Stimulated activated effector memory CD8-positive, alpha-beta T cell treated with anti-CD3 and anti-CD28 coated beads, Interleukin-12 subunit alpha, Interleukin-12 subunit beta, amount 100 ng/mL, for 72 hours (primary cell): Measurements from ENCODE around the gene COPS6.
A peak's percentile ranks its signal among the peaks of the same experiment; 100 is the strongest.

Source experiments
- ATAC-seq: fragments of 150-1000 bp; cut with Tn5 transposase; 2 replicates; pipeline ENCODE4 v1.10.0; 2021
- DNase-seq, 2 donors: peaks; one replicate each; pipeline ENCODE4 v3.0.0; 2021 to 2022; ENCODE audit warnings: low spot score in 2 of 2
- H3K27ac Mint-ChIP-seq: one replicate; pipeline ENCODE4 v1.8.0; 2022; ENCODE audit warnings: mild to moderate bottlenecking, mixed read lengths
- H3K36me3 Mint-ChIP-seq: one replicate; pipeline ENCODE4 v1.8.0; 2022; ENCODE audit warnings: mild to moderate bottlenecking, mixed read lengths
- H3K4me1 Mint-ChIP-seq: one replicate; pipeline ENCODE4 v1.8.0; 2022; ENCODE audit warnings: mixed read lengths
- H3K4me3 Mint-ChIP-seq: one replicate; pipeline ENCODE4 v1.8.0; 2022; ENCODE audit warnings: mild to moderate bottlenecking, mixed read lengths
- H3K9me3 Mint-ChIP-seq: one replicate; pipeline ENCODE4 v1.8.0; 2022; ENCODE audit warnings: mixed read lengths

COPS6 gene

DNA sequence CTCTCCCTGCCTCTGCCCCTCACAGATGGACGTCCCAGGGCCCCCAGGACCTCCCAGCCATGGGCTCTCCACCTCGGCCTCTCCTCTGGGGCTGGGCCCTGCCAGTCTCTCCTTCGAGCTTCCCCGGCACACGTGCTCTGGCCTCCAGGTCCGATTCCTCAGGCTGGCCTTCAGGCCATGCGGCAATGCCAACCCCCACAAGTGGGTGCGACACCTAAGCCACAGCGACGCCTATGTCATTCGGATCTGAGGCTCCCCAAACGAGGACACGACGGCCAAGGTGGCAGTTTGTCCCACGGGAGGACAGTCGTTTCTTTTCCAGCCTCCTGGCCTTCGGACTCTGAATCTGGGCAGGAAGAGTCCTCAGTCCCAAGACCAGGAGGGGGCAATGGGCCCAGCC lies 17.9 kb downstream of the COPS6 start:
- H3K36me3 Mint-ChIP-seq, result peaks cover 74% of the 10 kb centered on the region
- ATAC-seq, result no peak
- DNase-seq, result no peak
- H3K27ac Mint-ChIP-seq, result peak overlapping the region; percentile 14
- H3K9me3 Mint-ChIP-seq, result no peaks in the 10 kb centered on the region
- H3K4me3 Mint-ChIP-seq, result no peak overlapping the region
- peaks cover 15% of the 10 kb centered on the region for H3K4me1 Mint-ChIP-seq

GRCh38 chr7:100107125-100107737 lies 18.5 kb downstream of the COPS6 start:
- H3K4me1 Mint-ChIP-seq, result peaks cover 14% of the 10 kb centered on the region
- ATAC-seq (peak; percentile 12), DNase-seq (no peak)
- peaks cover 77% of the 10 kb centered on the region for H3K36me3 Mint-ChIP-seq
- no peak overlapping the region for H3K4me3 Mint-ChIP-seq
- no peaks in the 10 kb centered on the region for H3K9me3 Mint-ChIP-seq
- peak overlapping the region; percentile 14 for H3K27ac Mint-ChIP-seq

DNA sequence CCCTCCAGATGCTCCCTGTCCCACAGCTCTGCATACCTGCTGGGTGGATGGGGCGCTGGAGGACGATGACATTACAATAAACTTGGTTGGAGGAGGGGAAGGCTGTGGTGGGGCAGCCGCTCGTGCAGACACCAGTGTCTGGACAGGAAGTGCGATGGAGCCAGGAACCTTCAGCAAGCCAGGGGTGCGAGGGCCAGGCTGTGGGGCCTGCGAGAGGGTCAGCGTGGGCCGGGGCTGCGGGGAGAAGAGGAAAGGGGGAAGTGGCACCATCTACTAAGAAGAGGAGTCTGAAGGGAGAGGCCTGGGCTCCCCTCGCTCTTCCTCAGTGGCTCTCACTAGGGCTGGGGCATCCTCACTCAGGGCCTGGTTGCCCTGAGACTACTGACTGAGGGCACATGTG lies 19.1 kb downstream of the COPS6 start:
- ATAC-seq (no peak), DNase-seq (no peak)
- Mint-ChIP-seq H3K36me3 (peaks cover 77% of the 10 kb centered on the region), H3K27ac (no peak overlapping the region), H3K4me3 (no peak overlapping the region), H3K4me1 (peaks cover 8% of the 10 kb centered on the region), H3K9me3 (no peaks in the 10 kb centered on the region)

- Mint-ChIP-seq H3K9me3 (no peaks in the 10 kb centered on the region), H3K36me3 (peaks cover 79% of the 10 kb centered on the region), H3K4me3 (no peak overlapping the region), H3K27ac (no peak overlapping the region), H3K4me1 (no peaks in the 10 kb centered on the region)
- DNase-seq, result no peak
- ATAC-seq, result no peak
Observed at GRCh38 chr7:100109521-100110163, 20.9 kb downstream of the COPS6 start.

DNA sequence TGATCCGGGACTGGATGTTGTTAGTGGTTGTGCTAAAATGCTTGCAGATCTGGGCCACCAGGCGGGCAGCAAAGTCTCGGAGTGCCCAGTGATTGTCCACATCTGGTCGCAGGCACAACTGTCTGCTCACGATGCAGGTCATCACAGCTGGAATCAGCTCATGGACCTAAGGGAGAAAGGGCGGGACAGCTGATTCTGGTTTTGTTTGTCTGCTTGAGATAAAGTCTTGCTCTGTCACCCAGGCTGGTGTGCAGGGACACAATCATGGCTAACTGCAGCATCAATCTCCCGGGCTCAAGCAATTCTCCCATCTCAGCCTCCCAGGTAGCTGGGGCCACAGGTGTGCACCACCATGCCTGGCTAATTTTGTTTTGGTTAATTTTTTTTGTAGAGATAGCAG lies 22.4 kb downstream of the COPS6 start:
- peaks cover 76% of the 10 kb centered on the region for H3K36me3 Mint-ChIP-seq
- H3K4me1 Mint-ChIP-seq, result no peaks in the 10 kb centered on the region
- no peak for DNase-seq
- no peak overlapping the region for H3K27ac Mint-ChIP-seq
- ATAC-seq, result no peak
- H3K9me3 Mint-ChIP-seq, result no peaks in the 10 kb centered on the region
- no peak overlapping the region for H3K4me3 Mint-ChIP-seq

DNA sequence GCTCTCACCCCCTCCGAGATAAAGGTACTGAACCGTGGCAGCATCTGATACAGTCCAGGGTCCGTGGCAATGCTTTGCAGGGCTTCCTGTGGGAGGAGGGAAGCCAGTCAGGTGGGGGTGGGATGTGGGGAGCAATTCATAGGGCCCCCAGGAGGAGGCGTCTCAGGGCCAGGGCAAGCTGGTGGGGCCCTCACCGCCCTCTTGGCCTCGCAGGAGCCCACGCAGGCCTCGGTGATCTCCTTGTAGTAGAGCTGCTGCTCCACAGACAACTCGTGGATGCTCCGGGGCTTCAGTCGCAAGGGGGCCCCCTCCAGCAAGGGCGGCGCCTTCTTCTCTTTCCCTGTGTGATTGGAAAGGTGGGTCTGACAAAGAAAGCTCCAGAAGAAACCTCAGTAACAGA lies 23.1 kb downstream of the COPS6 start:
- no peak for ATAC-seq

DNA sequence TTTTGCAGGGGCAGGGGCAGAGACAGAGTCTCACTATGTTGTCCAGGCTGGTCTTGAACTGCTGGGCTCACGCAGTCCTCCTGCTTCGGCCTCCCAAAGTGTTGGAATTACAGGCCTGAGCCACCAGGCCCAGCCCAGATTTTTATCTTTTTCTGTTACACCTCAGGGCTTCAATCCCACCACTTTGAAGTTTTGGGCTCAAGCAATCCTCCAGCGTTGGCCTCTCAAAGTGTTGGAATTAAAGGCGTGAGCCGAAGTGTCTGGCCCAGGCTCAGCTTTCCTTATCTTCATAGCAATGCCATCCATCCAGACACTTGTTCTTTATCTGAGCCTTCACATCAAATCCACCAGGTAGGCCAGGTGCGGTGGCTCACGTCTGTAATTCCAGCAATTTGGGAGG lies 26.3 kb downstream of the COPS6 start:
- no peaks in the 10 kb centered on the region for H3K9me3 Mint-ChIP-seq
- peaks cover 56% of the 10 kb centered on the region for H3K36me3 Mint-ChIP-seq
- DNase-seq (no peak), ATAC-seq (no peak)
- no peak overlapping the region for H3K27ac Mint-ChIP-seq
- H3K4me1 Mint-ChIP-seq, result peaks cover 19% of the 10 kb centered on the region
- no peak overlapping the region for H3K4me3 Mint-ChIP-seq

More for the DNA sequence above, 23.1 kb downstream of the COPS6 start:
- H3K36me3 Mint-ChIP-seq, result peaks cover 72% of the 10 kb centered on the region
- no peak overlapping the region for H3K4me3 Mint-ChIP-seq
- no peak overlapping the region for H3K27ac Mint-ChIP-seq
- DNase-seq, result no peak
- peaks cover 6% of the 10 kb centered on the region for H3K4me1 Mint-ChIP-seq
- no peaks in the 10 kb centered on the region for H3K9me3 Mint-ChIP-seq

DNA sequence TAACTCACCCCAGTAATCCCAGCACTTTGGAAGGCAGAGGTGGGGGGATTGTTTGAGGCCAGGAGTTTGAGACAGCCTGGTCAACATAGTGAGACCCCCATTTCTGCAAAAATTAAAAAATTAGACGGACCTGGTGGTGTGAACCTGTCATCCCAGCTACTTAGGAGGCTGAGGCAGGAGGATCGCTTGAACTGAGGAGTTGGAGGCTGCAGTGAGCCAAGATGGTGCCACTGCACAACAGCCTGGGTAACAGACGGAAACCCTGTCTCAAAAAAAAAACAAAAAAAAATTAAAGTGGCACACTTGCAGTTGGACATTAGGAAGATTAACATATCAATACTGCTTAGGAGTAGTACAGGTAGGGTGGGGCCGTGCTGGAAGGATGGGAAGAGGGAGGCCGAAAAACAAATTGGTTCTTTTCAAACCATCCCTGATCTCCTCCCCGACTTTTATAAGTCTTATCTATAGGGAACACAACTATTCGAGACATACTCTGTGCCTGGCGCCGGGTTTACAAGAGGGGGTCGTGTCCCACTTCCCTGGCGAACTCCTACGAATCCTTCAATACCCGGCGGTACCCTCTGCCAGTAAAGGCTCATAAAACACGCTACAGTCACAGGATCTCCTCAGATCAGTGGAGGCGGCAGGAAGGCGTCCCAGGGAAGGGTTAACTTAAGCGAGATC lies 29.8 kb downstream of the COPS6 start:
- peaks cover 27% of the 10 kb centered on the region for H3K4me1 Mint-ChIP-seq
- peaks cover 36% of the 10 kb centered on the region for H3K36me3 Mint-ChIP-seq
- no peaks in the 10 kb centered on the region for H3K9me3 Mint-ChIP-seq
- DNase-seq (no peak), ATAC-seq (no peak)
- H3K27ac Mint-ChIP-seq, result peak overlapping the region; percentile 100
- peak overlapping the region; percentile 97 for H3K4me3 Mint-ChIP-seq

GRCh38 chr7:100119072-100119969 lies 30.6 kb downstream of the COPS6 start, which contains the start of the genes CNPY4 and TAF6:
Gene CNPY4, plus strand, starts transcription at chr7:100119634. Its CDS starts 111 bp downstream, at chr7:100119745.
Gene TAF6, minus strand, starts transcription at chr7:100119358. Its CDS starts 5,149 bp downstream, at chr7:100114209.
- H3K27ac Mint-ChIP-seq, result peak within 1 kb of the TSS; percentile 100
- peak; percentile 86 for ATAC-seq
- H3K9me3 Mint-ChIP-seq, result no peaks in the 10 kb centered on the region
- peaks cover 28% of the 10 kb centered on the region for H3K4me1 Mint-ChIP-seq
- H3K4me3 Mint-ChIP-seq, result peak within 1 kb of the TSS; percentile 97
- DNase-seq, result peak; percentile 88 to 98
- peaks cover 29% of the 10 kb centered on the region for H3K36me3 Mint-ChIP-seq

- ATAC-seq, result peak; percentile 77
- peak overlapping the region; percentile 100 for H3K27ac Mint-ChIP-seq
- H3K4me1 Mint-ChIP-seq, result peaks cover 36% of the 10 kb centered on the region
- peak overlapping the region; percentile 97 for H3K4me3 Mint-ChIP-seq
- peak in 1 of 2 donors; percentile 49 for DNase-seq
- H3K9me3 Mint-ChIP-seq, result no peaks in the 10 kb centered on the region
- peaks cover 29% of the 10 kb centered on the region for H3K36me3 Mint-ChIP-seq
Observed at GRCh38 chr7:100119970-100120732, 31.4 kb downstream of the COPS6 start.

- peaks cover 36% of the 10 kb centered on the region for H3K4me1 Mint-ChIP-seq
- H3K27ac Mint-ChIP-seq, result peak overlapping the region; percentile 100
- no peaks in the 10 kb centered on the region for H3K9me3 Mint-ChIP-seq
- no peak for DNase-seq
- H3K4me3 Mint-ChIP-seq, result peak overlapping the region; percentile 97
- ATAC-seq, result no peak
- peaks cover 30% of the 10 kb centered on the region for H3K36me3 Mint-ChIP-seq
Observed at GRCh38 chr7:100120733-100121036, 31.9 kb downstream of the COPS6 start.

DNA sequence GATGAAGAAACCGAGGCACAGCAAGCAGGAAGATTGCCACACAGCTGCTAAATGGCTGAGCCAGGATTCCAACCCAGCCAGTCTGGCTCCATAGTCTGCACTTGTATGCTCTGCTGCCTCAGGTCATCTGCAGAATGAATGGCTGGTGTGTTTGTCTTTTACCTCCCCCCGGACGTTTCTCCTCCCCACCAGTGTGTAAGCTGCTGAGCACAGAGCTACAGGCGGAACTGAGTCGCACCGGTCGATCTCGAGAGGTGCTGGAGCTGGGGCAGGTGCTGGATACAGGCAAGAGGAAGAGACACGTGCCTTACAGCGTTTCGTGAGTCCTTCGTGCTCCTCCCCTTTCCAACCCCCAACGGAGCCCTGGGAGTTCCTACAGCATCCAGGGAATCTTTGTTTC lies 33.3 kb downstream of the COPS6 start:
- Mint-ChIP-seq H3K27ac (no peak overlapping the region), H3K36me3 (peaks cover 43% of the 10 kb centered on the region), H3K4me3 (no peak overlapping the region), H3K9me3 (no peaks in the 10 kb centered on the region), H3K4me1 (peaks cover 29% of the 10 kb centered on the region)
- ATAC-seq, result no peak
- DNase-seq, result no peak

GRCh38 chr7:100122568-100122967 lies 33.8 kb downstream of the COPS6 start:
- Mint-ChIP-seq H3K27ac (peak overlapping the region; percentile 72), H3K4me1 (peaks cover 29% of the 10 kb centered on the region)

DNA sequence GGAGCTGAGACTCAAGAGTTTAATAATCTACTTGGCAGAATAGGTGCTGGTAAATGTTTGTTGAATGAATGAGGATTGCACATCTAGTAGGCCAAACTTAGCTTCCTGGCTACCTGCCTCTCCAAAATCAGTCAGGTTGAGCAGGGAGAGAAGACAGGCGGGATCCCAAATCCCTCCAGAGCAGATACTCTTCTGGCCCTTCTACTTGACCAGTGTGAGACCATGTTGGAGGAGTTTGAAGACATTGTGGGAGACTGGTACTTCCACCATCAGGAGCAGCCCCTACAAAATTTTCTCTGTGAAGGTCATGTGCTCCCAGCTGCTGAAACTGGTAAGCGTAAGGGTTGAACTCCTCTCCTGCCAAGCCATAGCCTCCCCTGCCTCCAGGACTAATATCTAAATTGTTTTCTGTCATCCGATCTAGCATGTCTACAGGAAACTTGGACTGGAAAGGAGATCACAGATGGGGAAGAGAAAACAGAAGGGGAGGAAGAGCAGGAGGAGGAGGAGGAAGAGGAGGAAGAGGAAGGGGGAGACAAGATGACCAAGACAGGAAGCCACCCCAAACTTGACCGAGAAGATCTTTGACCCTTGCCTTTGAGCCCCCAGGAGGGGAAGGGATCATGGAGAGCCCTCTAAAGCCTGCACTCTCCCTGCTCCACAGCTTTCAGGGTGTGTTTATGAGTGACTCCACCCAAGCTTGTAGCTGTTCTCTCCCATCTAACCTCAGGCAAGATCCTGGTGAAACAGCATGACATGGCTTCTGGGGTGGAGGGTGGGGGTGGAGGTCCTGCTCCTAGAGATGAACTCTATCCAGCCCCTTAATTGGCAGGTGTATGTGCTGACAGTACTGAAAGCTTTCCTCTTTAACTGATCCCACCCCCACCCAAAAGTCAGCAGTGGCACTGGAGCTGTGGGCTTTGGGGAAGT lies 35.8 kb downstream of the COPS6 start:
- DNase-seq (no peak), ATAC-seq (no peak)
- peaks cover 35% of the 10 kb centered on the region for H3K36me3 Mint-ChIP-seq
- H3K27ac Mint-ChIP-seq, result peak overlapping the region; percentile 96
- peaks cover 28% of the 10 kb centered on the region for H3K4me1 Mint-ChIP-seq
- no peaks in the 10 kb centered on the region for H3K9me3 Mint-ChIP-seq
- H3K4me3 Mint-ChIP-seq, result peak overlapping the region; percentile 95

More at GRCh38 chr7:100122568-100122967, 33.8 kb downstream of the COPS6 start:
- Mint-ChIP-seq H3K9me3 (no peaks in the 10 kb centered on the region), H3K36me3 (peaks cover 46% of the 10 kb centered on the region), H3K4me3 (no peak overlapping the region)
- DNase-seq (no peak), ATAC-seq (no peak)
